RPMI7951 (cell line): ENCODE results near the gene PKNOX2. TPM values are rescaled to one million over a fixed set of nuclear protein-coding genes. Genes with fewer than 3 reads are reported as not detected.

Source experiments
- DNase-seq: peaks from one replicate; pipeline ENCODE4 v3.0.0-alpha.2; 2012; ENCODE audit warnings: low read depth
- total RNA-seq: library from RNA; depleted of rRNA; stranded (reverse); fragments of >200 nt; shearing (Covaris generic); gene quantifications from 2 replicates; pipeline ENCODE4 v1.2.3, GENCODE V29; 2014

Gene PKNOX2
- total RNA-seq, 1 experiment from 2014 or later = 2.8 TPM

DNA sequence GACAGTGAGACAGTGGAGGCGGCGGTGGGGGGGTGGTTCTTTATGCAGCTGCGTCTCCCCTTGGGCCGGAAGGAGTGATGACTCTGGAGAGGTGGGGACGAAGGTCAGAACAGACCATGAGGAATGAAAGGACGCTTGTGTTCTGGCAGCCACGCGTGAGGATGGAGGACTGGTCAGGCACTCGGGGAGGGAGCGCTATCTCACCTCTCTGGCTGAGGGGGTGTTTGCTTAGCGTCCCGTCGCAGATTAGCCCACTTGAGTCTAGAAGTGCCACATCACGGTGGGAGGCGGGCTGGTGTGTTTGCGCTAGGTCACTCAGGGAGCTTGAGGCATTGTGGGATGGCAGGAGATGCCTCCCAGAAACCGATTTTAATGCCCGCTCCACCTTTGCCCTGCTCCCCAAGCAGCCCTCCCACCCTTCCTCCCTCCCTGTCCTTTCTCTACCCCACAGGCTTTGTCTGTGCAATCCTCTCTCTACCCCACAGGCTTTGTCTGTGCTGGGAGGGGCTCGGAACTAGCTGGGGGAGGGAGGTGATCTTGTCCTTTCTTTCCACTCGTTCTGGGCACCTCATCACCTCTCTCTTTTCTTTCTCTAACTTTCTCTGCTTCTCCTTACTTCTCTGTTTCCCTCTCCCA lies 97.8 kb downstream of the PKNOX2 start:
- peak; percentile 83 for DNase-seq

DNA sequence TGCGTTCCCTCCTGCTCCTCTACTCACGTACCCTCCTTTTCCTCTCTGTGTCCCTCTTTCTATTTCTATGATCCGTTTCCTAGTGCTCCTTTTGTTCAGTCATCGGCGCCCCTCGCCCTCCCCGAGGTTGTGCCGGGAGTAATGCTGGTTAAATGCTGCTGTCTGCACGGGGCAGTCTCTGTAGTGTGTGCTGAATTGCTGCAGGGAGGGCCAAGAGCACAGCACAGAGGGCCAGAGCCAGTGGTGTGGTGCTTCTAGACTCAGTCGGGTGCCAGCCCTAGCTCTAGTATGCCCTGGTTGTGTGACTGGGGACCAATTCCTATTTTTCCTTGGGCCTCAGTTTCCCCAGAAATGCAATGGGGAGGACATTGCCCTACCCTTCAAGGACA lies 98.3 kb downstream of the PKNOX2 start:
- DNase-seq = no peak

DNA sequence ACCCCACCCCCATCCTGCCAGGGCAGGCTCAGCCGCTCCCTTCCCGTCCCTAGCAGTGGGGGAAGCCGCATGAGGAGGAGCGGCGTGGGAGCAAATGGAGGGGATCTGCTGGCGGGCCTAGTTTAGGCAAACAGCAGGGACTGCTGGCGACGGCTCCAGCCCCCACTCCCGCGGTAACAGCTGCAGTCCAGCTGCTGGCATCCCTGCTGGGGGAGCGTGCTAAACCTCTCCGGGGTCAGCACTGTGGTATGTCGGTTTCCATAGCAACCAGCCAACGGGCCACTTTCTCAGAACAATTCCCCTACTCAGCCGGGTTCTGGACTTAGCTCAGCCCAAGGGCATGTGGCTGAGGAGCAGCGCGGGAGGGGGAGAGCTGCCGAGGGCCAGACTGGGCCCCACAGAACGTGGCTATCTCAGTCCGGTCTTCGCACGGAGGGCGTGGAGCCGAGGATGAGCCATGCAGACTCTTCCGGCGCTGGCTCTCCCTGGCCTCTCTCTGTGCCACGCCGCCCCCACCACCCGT lies 98.8 kb downstream of the PKNOX2 start:
- DNase-seq = peak; percentile 100

DNA sequence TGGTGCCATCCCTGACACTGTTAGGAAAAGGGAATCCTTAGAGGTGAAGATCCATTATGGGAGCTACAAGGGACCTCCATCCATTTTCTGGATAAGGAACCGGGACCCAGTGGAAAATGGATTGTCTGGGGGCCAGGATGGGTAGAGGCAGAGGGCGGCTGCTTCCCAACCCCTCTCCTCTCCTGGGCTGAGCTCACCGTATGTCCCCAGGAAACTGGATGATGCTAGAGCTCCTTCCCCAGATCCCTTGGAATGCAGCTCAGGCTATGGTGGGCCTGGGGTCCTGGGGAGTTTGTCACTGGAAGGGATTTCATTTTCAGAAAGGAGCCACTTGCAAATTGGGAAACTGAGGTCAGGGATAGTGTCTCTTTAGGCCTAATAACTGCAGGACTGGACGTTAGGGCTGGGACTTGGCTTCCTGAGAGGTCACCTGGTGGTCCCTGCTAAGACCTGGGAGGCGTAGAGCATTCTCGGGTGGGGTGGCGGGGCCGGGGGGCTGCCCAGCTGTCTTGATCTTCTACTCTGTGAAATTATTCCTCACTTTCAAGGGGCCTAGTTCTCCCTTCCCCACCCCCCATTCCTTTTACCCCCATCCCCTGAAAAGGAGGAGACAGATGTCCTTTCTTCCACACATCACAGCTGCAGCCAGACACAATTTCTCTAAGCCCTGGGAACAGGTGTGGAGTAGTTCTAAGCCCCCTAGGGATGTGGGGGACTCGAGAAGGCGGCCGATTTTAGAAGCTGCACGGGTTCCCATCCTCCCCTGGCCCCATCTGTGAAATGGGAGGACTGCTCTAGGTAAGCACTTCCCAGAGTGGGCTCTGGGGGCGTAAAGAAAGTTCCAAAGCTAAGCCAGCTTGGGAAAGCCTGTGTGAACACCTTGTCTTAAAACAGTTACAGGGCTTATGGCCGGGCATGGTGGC lies 99.8 kb downstream of the PKNOX2 start:
- no peak for DNase-seq

DNA sequence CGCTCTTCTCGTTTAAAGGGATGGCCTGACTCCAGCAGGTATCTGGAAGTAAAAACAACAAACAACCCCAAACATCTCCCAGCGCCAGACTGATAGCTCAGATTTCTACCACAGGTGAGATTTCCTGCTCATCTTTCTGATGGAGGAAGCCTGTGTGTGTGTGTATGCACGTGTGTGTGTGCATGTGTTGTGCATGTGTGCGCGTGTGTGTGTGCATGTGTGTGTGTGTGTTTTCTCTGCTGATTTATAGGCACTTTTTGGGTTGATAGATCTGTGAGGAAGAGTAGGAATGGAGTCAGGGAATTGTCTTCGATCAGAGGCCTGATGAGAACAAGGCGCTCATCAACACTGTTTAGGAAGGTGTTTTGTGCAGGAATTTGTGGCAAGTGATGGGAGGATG lies 103.0 kb downstream of the PKNOX2 start:
- DNase-seq = no peak

DNA sequence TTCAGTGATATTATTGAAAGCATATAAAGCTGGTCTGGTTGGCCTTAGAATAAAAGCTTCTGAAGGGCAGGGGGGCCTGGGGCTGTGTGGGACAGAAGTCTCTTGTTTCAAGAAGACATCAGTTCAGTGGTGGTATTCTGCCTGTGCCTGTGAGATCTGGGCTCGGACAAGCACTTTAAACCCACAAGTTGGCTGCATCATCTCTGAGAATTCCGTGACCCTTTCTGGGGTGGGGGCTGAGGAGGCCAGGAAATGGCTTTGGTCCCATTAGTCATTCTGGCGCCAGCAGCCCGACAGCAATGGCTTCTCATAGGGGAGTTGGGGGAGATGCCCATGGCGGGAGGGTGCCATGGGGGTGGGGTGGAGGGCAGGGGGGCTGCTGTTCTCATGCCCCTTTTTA lies 104.1 kb downstream of the PKNOX2 start:
- DNase-seq = peak; percentile 54

DNA sequence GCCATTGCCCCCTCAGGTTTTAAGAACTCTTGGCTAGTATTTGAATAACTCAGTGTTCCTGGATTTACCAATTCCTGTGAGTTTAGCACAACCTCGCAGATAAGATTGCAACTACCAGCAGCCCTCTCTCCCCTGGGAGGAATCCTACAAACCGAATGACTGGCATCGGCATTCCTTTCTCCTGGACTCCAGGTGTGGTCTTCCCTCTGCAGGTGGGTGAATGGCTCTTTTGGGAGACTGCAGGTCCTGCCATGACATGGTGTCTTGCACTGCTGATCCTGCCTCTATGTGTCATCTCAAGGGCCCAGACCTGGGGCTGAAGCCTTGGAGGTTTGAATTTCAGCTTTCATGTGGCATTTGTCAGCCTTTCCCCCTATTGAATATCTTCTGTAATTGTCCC lies 105.6 kb downstream of the PKNOX2 start:
- DNase-seq = no peak

DNA sequence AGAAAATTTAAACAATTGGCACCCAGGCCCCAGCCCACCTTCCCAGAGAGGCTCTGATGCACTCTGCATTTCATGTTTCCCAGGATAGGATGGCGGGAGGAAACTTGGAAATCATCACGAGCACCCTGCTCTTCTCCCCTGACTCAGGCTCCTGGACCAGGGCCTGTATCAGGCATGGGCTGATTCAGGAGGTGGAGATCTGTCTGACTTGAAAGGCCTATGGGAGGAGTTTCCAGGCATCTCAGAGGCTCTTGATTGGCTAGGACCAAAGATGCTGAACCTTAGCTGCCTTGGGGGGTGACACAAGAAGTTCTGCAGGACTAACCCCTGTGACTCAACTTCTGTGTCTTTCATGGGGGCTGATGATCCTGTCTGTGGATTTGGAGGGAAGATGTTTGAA lies 106.2 kb downstream of the PKNOX2 start:
- DNase-seq = peak; percentile 68

DNA sequence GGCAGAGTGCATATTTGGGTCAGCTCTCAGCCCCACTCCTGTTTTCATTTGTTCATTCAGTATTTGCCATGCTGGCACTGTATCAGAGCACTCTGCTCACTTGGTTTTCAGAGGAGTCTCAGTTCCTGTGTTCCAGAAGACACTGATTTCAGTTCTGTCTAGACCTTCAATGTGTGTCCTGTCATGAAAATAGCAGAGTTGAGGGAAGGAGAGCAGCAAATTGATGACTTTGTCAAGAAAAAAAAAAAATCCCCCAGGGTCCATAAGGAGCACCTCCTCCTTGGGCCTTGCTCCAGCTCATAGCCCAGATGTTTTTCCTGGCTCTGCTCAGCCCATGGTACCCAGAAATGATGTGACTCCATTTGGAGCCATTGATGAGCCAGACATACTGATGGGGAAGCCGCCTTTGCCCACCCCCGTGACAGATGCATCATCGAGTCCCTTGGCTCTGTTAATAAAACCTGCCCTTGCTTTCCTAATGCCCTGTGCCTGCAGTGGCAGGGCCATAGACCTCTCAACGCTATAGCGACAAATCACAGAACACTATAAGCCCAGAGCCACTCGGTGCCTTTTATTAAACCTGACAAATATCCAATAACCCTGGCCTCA lies 107.0 kb downstream of the PKNOX2 start:
- DNase-seq = no peak

DNA sequence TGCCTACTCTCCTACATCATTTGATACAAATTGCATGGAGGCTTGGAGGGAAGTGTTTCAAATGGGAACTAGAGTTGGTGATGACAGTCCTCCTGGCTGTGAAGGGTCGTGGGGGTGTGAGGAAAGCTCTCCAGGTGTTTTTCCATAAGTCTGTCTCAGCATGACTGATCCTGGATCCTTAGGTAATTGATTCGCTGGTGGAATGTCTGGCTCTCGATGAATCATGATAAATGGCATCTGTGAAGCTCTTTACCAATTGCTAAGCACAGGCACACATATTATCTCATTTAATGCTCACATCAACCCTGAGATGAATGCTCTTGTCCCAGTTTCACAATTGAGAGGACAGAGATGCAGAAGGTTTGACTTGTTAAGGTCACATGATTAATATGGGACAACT lies 107.5 kb downstream of the PKNOX2 start:
- DNase-seq = peak; percentile 41

DNA sequence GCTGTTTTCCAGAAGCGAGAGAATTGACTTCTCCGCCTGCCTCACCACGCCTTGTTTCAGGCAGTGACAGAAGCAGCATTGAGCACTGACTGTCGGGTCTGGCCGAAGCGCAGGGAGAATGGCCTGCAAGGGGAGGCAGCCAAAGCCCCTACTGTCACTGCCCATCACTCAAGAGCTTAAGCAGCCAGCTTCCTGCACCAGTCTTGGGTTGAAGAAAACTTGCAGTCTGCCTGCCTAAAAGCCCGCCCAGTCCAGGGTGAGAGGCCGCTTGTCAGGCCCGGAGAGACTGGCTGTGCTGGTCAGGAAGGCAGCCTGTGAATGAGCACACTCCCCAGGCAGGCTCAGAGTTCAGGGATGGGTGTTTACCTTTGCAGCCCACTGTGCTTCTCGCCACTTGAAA lies 108.3 kb downstream of the PKNOX2 start:
- no peak for DNase-seq

DNA sequence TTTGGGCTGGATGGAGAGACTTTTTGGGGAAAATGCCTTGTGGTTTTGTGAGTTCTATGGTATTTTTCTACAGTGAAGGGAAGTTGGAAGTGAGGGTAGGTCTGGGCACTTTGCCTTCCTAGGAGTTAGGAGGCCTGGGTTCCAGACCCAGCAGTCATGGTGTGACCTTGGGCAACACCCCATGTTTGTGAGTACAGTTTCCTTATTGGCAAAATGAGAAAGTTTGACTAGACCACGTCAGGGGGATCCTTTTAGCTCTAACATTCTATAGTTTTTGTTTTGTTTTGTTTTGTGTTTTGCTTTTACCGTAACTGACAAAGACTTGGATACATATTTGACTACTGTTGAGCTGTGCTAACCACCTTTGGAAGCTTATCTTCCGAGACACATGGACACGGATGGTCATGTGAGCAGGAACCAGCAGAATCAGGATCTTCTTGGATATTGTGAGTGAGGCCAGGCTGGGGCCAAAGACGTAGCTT lies 109.0 kb downstream of the PKNOX2 start:
- DNase-seq = no peak

DNA sequence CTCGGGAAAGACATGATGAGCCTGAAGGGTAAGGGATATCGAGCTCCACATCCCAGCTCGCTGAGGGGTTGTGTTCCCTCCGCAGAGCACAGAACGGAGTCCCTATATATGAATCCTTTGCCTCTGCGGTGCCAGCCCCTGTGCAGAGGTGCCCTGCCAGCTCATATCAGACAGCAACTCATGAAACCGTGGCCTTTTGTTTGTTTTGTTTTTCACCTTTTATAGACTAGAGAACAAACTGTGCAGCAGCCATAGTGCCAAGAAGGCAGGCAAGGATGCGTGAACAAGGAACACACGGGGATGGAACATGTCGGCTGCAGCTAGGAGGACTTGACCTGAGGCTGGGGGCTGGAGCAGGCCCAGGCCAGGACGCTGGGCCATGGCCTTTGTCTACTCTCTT lies 109.8 kb downstream of the PKNOX2 start:
- DNase-seq = no peak

DNA sequence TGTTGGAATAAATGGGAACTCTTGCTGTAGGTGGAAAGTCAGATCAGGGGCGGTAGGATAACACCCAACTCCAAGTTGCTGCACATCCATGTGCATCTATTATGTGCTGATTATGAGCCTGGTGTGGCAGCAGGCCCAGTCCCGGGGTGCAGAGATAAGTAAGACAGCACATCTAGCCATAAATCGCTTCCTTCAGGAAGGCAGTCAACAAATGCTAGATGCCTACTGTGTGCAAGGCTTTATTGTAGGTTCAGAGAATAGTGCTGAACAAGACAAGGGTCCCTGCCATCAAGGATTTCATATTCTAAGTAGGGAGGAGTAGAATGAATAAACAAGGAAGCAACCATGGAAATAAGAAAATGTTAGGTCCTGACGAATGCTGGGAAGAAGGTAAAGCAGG lies 110.2 kb downstream of the PKNOX2 start:
- no peak for DNase-seq

DNA sequence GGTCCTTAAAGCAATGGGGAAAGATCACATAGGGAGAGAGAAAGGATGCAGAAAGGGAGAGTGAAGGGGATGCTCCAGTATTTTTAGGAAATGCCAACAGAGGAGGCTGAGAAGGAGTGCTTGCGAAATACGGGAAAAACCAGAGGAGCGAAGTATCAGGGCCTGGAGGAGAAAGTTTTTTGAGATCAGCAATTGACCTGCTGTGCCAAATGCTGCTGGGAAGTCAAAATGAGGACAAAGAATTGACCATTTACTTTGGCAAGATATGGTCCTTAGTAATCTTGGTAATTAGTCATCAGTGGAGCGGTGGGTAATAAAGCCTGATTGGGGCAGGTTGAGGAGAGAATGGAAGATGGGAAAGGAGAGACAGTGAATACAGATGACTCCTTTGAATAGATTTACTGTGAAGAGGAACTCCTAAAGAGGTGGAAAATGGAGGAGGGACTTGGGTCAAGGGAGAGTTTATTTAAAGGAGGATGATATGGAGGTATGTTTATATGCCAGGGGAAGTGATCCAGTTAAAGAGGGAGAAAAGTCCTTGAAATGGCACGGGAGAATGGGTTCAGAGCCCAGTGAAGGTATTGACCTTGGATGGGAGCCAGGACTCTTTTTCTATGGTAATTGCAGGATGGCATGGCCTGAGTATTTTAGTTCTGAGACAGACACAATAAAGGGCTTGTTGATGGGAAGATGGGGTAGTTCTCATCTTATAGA lies 111.5 kb downstream of the PKNOX2 start:
- peak; percentile 78 for DNase-seq

DNA sequence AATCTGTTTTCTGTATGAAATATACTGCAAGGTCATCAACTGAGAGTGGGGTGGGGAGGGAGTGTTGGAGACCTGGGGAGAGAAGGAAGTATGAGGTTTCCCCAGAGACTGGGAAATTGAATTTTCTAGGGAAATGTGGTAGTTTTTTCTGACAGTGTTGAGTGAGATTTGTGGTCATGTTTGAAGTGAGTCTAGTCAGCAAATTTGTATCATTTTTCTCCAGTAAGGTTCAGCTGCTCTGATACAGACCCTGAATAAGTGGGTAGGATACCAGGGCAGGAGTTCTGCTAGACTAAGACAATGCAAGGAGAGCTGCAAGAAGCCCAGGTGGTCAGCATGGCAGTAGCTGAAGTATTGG lies 112.0 kb downstream of the PKNOX2 start:
- DNase-seq = no peak

DNA sequence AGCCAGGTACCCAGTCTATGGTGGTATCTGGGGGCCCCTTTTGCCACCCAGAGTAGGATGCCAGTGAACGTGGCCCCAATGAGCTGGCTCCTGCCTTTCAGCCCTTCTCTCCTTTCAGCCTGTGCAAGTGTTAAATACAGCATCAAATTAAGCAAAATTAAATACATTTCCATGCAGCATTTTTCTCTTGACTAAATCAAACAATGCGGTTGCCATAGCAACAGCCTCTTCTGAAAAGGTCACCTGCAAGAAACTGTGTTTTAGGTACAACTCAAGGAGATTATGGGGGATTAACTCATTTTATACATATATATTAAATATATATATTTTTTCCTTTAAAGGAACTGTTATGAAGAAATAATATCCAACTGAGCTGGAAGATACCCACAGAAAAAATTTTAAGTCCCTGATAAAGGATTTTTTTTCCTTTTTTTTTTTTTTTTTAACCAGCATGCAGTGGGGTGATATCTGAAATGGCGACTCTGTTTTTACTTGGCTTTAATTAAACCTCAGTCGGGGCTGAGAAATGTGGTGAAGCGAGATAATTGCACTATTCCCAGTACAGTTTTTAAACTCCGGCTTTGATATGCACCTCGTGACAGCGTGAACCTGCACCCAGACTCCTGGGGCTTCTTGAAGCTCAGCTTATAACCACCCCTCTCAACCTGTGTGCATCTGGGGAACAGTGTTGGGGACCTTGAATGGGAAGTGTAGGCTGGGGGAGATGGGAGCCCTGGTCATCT lies 115.3 kb downstream of the PKNOX2 start:
- no peak for DNase-seq

DNA sequence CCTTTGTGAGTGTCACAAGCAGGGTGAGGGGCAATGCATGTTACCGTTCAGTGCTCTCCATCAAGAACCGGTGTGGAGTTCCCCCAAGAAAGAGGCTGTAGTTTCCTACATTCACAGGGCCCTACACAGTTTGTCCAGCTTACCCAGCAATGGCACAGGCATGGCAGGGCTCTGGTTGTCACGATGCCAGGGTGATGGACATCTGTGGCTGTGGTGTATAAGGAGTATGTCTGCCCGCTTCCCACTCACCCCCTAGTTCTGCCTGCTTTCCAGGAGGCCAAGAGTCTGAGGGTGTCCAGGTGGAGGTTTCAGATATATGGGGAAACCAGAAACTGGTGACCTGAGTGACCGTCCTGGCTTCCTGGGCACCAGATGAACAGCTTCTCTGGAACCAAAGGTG lies 116.1 kb downstream of the PKNOX2 start:
- no peak for DNase-seq

DNA sequence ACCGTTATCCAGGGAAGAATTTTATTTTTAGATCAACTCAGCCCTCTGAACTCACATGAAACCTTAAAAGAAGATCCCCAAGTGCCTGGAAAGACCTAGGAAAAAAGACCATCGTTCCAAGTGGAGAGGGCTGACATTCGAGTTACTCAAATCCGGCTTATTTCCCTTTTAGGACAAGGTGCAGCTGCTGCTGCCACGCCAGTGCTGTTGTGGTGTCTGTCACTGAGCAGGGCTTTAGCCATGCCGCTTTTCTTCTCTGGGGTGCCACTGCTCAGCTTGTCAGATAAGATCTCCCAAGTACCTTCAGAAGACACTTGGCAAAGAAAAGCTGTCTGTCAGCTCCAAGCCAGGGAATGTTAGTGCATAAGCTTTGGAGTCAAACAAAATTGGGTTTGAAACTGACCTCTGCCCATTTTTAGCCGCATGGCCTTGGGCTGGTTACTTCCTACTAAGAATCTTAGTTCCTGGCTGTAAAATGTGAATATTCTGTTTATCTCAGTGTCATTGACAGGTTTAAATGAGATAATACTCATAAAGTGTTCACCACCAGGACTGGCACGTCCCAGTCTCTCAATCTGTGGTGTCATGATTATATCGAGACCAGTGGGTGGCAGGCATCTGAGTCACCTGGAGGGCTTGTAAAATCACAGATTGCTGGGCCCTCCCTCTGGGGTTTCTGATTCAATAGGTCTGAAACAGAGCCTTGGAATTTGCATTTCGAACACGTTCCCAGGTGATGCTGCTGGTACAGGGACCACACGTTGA lies 117.5 kb downstream of the PKNOX2 start:
- no peak for DNase-seq

DNA sequence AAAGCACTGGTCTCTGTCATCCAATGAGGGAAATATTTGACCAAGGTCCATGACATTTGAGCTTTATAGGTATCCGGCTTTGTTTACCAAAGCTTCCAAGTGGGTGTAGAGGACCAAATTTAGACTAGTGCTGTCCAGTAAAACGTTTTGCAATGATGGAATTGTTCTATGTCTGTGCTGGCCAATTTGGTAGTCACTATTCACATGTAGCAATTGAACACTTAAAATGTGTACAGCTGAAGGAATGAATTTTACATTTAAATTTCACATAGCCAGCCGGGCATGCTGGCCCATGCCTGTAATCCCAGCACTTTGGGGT lies 118.0 kb downstream of the PKNOX2 start:
- no peak for DNase-seq
